GM21576 (cell line): ENCODE measurements around the gene DSCAML1.

Experiments used
- ATAC-seq: cut with Tn5 transposase; IDR thresholded peaks from one replicate; pipeline ENCODE4 v1.9.1; 2021; ENCODE audit warnings: mild to moderate bottlenecking, moderate library complexity; ENCODE audit not compliant: unreplicated experiment

DSCAML1 gene

DNA sequence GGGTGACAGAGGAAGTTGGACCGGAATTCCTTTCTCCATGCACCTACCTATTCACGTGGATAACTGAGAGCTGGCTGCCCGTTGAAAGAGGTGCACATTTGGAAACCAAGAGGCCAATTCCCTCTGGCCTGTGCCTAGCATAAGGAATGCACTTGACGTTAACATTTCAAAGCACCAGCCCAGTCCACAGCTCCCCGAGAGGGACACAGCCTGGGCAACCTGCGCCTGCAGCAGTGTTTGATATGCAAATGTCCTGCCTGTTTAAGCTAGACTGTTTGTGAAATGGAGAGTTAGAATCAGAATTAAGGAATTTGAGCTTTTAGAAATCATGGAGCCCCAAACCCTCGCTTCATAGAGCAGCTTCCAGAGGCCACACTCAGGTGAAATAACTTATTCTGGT is 126.1 kb downstream of the DSCAML1 start:
- no peak for ATAC-seq

DNA sequence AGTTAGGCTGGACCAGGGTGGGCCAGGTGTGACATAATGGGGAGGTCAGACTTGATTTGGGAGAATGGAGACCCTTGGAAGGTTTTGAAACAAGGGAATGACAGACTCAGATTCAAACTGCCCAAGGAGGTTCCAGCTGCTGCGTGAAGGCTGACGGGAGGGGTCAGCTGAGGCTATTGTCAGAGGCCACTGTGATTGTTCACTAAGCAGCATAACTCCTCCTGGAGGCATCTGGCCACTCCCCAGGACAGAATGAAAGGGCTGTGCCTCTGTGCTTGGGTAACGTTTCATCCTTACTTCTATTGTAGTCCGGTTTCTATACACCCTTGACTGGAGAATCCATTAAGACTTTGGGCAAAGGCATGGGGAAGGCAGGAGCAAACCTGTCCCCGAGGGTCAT is 126.6 kb downstream of the DSCAML1 start:
- no peak for ATAC-seq

DNA sequence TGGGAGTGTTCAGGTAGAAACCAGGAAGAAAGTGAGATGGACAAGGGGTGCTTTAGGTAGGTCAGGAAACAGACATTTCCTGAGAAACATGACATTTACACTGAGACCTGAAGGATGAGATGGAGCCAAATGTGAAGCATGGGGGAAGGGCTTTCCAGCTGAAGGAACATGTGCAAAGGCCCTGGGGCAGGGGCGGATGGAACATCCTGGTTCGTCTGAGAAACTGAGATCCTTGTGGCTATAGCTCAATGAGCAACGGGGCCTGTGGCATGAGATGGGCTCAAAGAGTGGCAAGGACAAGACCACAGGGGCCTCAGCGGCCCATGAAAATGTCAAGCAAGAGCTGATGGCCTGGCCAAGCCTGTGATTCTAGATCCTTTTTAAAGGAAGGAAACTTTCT is 127.4 kb downstream of the DSCAML1 start:
- no peak for ATAC-seq

DNA sequence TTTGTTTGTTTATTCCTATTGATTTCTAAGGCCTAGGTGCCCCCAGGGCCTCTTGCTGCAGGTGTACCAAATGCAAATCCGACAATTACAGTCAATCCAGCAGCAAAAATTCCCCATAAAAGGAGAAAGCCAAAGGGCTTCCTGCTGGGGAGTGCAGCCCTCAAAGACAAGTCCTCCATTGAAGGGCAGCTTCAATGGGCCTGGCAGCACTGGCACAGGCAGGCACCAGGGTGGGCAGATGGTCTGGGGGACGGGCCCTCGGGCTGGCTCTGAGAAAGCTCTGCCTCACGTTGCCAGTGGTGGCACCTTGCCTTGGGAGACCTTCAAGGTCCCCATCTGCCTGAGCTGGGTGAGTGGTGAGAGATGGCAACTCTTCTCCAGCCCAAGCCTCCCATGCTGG is 128.0 kb downstream of the DSCAML1 start:
- ATAC-seq: no peak

- ATAC-seq: no peak
These were observed 128.7 kb downstream of the DSCAML1 start for GRCh38 chr11:117668321-117668751.

DNA sequence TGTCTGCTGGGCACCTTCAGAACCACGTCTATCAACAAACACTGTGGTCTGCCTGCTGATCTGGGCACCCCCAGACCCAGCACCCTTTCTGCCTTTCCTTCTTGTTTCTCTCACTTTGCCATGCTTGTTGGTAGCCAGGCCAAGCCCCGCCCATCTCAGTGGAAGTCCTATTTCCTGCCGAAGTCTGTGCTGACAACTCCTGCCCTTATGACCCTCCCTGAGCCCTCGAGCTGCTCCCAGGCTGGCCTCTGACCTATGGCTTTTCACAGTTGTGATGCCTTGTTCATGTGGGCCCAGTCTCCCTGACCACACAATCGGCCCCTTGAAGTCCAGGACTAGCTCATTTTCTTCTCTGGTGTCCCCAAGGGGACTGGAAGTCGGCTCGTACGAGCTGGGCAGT is 132.1 kb downstream of the DSCAML1 start:
- no peak for ATAC-seq

DNA sequence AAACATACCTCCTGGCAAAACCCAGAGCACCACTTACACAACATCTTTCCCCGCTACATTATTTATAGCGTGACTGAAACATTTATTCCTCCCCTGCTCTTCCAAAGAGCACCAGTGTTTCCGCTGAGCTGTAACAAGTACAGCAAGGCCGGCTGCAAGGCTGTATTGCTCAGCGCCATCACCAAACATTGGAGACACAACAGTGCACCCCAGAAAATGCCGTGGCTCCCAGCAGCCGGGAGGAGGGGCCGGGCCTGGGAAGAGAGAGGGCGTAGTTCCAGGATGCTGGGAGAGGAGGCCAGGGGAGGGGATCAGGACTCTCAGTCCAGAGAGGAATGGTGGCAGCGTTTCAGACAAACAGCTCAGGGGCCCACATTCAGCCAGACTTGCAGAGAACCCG is 133.2 kb downstream of the DSCAML1 start:
- ATAC-seq: no peak

GRCh38 chr11:117663414-117663813 is 133.6 kb downstream of the DSCAML1 start:
- no peak for ATAC-seq

GRCh38 chr11:117662671-117663269 is 134.2 kb downstream of the DSCAML1 start:
- no peak for ATAC-seq

DNA sequence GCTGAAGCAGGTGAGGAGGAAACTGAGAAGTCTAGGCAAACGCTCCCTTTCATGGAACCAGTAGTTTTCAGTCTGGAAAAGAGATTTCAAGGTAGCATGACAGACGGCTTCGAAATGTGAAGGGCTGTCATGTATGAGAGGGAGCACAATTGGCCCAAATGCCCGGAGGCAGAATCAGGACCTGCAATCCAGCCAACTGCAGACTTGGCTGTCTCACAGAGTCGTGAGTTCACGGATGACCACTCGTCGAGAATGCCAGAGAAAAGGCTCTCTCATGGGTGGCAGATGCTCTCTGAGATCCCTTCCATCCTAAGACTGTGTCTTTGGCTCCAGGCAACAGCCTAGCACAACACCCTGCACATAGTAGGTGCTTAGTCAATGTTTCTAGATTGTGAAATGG is 134.8 kb downstream of the DSCAML1 start:
- ATAC-seq: no peak

GRCh38 chr11:117658809-117659208 is 138.2 kb downstream of the DSCAML1 start:
- ATAC-seq: no peak

GRCh38 chr11:117657794-117658193 is 139.2 kb downstream of the DSCAML1 start:
- no peak for ATAC-seq

DNA sequence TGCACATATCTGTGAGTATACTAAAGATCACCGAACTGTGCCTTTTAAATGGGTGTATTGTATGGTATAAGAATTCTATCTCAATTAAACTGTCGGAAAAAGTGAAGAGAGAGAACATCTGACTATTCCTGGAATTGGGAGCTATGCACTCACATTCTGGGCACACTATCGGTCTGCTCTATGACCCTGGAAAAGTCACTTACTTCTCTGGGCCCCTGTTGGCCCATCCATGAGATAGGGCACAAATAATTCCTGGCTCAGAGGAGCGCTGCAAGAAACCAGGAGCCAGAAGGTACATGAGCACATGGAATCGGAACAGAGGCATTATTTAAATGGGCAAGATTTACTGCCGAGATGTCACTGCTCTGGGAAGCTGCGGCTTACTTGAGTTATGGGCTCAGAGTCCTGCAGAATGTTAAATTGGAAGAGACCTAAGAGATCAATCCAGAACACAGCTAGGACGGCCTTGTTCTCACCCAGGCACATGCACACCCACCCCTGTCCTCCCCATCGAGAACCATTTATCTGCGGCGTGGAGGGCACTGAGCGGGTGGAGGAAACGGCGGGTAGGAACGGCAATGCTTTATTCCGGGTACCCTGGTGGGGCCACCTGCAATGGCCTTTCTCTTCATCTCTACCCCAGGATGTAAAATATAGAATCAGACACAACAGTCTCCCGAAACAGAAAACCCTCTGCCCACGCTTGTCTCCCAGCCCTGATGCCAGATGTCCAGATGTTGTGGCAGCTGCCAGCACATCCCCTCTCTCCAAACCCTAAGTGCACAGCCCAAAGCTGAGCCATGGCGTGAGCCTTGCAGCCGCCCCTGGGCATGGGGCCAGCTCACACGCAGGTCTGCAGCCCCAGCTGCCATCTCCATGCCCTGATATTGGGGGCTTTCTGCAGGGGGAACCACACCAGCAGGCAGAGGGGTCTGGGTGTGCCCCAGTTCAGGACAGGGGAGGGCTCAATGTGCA is 142.4 kb downstream of the DSCAML1 start:
- no peak for ATAC-seq

DNA sequence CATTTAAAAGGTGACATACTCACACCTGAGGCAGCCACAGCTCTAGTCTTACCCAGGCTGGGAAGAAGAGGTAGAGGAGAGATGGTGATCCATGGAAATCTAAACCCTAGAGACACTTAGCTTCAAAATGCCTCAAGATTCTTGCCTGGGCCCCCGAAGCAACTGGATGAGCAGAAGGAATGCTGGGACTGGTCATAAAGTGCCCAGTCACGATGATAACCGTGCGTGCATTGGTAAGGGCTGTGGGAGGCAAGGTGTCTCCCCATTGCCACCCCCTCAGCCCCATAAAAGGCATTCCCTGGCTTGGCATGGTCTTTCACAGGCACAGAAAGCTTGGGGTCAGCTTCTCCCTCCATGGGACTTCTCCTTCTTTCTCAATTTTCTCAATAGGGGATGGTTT is 144.5 kb downstream of the DSCAML1 start:
- no peak for ATAC-seq

- no peak for ATAC-seq
These were observed 147.5 kb downstream of the DSCAML1 start for GRCh38 chr11:117649296-117650055.

DNA sequence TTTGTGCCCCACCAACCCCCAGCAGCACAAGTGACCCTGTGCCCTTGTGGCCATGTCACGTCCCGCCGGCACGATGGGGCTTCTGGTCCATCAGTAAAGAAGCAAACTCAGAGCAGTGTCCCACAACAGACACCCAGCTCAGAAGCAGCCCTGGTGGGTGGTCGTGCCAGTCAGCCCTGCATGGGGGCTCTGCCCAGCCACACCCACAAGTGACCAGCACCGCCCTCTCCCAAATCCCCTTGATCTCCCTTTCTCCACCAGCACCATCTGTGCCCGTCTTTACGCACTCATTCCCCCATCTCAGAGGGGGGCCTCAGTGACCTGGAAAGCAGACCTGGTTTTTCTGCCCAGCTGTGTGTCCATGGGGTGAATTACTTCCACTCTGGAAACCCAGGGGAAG is 149.1 kb downstream of the DSCAML1 start:
- ATAC-seq: no peak

DNA sequence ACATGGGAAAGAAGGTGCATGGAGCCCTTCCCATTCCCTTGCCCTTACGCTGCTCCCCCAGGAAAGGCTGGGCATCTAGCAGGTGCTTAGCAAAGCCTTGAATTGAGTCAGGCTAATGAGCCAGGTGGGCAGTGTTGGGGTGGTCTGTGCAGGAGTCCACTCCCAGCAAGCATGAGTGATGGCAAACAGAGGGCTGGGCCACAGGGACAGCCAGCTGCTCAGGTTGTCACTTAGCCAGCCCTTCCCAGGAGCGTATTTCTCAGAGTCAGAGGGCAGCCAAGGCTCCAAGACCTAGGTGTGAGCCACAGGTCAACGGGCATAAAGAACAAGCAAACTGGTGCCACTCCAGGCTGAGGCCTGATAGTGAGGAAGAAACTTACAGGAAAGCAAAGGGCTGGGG is 149.8 kb downstream of the DSCAML1 start:
- no peak for ATAC-seq

- ATAC-seq: no peak
These were observed 150.6 kb downstream of the DSCAML1 start for GRCh38 chr11:117646411-117646810.

GRCh38 chr11:117644403-117645155 is 152.4 kb downstream of the DSCAML1 start:
- ATAC-seq: no peak

DNA sequence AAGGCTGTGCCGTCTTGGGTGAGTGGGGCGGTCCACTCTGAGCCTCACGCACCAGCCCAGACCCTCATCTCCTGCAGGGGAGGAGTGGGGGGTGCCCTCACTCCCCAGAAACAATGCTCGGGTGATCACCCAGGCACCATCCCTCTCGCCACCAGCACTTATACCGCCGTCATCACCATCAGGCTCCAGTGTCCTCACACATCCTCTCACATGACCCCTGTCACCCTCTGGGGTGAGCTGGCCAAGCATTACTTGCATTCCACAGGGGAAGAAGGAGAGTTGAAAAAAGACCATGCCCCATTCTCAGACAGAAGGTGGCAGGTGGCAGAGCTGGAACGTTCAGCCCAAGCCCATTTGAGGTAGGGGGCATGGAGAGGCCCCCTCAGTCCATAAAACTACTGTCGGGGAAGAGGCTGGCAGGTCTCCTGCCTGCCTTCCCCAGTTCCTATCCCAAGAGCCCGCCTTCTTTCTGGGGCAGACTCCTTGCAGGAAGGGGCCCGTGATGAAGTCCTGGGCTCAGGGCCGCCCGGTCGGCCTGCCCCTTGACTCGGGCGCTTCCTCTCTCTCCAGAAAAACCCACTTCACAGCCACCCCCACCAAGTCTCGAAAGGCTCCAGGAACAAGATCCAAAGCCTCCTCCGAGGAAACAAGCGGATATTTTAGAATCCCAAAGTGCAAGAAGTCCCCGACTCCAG is 153.3 kb downstream of the DSCAML1 start:
- ATAC-seq: no peak
